ENCODE results near the gene ELFN2. TPM values are rescaled to one million over a fixed set of nuclear protein-coding genes. Genes with fewer than 3 reads are reported as not detected.
A peak's percentile ranks its signal among the peaks of the same experiment; 100 is the strongest.
"Not testable (repeated sequence)": the region's sequence is repeated elsewhere in the genome, so short reads cannot be mapped to it uniquely, and the experiment has no call there.

The ELFN2 gene
- polyA plus RNA-seq, 2 of the 4 experiments (the other 2 are of a cell fraction) = 0.94 to 8.1 TPM

- WGBS (ENCODE audit: missing lambda C conversion rate) = 7% methylated on average over 5 of the region's 7 CpGs
- peak; percentile 51 to 58; a peak in 4 of 6 replicates for ATAC-seq
- CTCF ChIA-PET = interaction anchor here (0.6 to 6.5 kb wide), 10 partner anchors 9 to 141 kb away, joined by 3 to 40 read pairs (median 5); no protein-coding TSS in a partner anchor
- no peak for FAIRE-seq
- Histone ChIP-seq H3K9me3 (peaks cover 3% of the 10 kb centered on the region; the same call in 1 of the 3 replicates), H3K27ac (peak overlapping the region; percentile 76 to 94), H3K4me3 (no peak overlapping the region), H3K4me1 (peaks cover 78% of the 10 kb centered on the region), H3K4me2 (peak overlapping the region; percentile 60)
- TF ChIP-seq MAX (IDR thresholded peaks at IDR 0.05) (peak; percentile 40), FOSB (CRISPR knock-in tag; IDR thresholded peaks at IDR 0.05) (no peak)
- DNase-seq (ENCODE audit: low read depth in 1 of 2, low spot score in 1 of 2) = no peak
- POLR2A ChIA-PET = no interaction called here
Observed at GRCh38 chr22:37331034-37331428, 96.2 kb downstream of the ELFN2 start.

- CTCF ChIA-PET = interaction anchor here (0.7 to 6.5 kb wide), 10 partner anchors 10 to 142 kb away, joined by 3 to 40 read pairs (median 5); no protein-coding TSS in a partner anchor
- TF ChIP-seq CTCF (IDR thresholded peaks at IDR 0.05) (peak; percentile 24; the same call in 2 of the 3 replicates), MYC (IDR thresholded peaks at IDR 0.05; ENCODE audit: borderline replicate concordance, low read length) (no peak)
- peak; percentile 62 to 77 for ATAC-seq
- 52% methylated on average over 4 of the region's 9 CpGs for WGBS (ENCODE audit: missing lambda C conversion rate)
- Histone ChIP-seq H3K4me2 (peak overlapping the region; percentile 60), H3K4me1 (peaks cover 71% of the 10 kb centered on the region), H3K9me3 (peaks cover 3% of the 10 kb centered on the region; the same call in 1 of the 3 replicates), H3K27ac (peak overlapping the region; percentile 76 to 94), H3K4me3 (no peak overlapping the region)
- no peak for FAIRE-seq
- POLR2A ChIA-PET = no interaction called here
- DNase-seq (ENCODE audit: low read depth in 1 of 2, low spot score in 1 of 2) = peak; percentile 79 to 87
Observed at GRCh38 chr22:37330200-37331033, 96.9 kb downstream of the ELFN2 start.

GRCh38 chr22:37329238-37330140 lies 97.8 kb downstream of the ELFN2 start:
- Histone ChIP-seq H3K4me3 (no peak overlapping the region), H3K9me3 (peaks cover 3% of the 10 kb centered on the region; the same call in 1 of the 3 replicates), H3K4me1 (peaks cover 68% of the 10 kb centered on the region), H3K27ac (peak overlapping the region; percentile 76 to 94), H3K4me2 (peak overlapping the region; percentile 60)
- 64% methylated on average over 12 of the region's 14 CpGs for WGBS (ENCODE audit: missing lambda C conversion rate)
- POLR2A ChIA-PET = no interaction called here
- CTCF ChIA-PET = interaction anchor here (1.0 to 6.5 kb wide), 5 partner anchors 12 to 129 kb away, joined by 5 to 40 read pairs (median 17); no protein-coding TSS in a partner anchor
- TF ChIP-seq ATOH8 (CRISPR knock-in tag; IDR thresholded peaks at IDR 0.05; ENCODE audit: low read depth) (no peak), NFE2L2 (conservative IDR thresholded peaks at IDR 0.05; ENCODE audit: low read length) (no peak), MYC (IDR thresholded peaks at IDR 0.05; ENCODE audit: borderline replicate concordance, low read length) (no peak), FOXS1 (CRISPR knock-in tag; IDR thresholded peaks at IDR 0.05) (no peak), ELK1 (IDR thresholded peaks at IDR 0.05; ENCODE audit: low read depth, low read length) (no peak), ESRRA (IDR thresholded peaks at IDR 0.05; ENCODE audit: borderline replicate concordance, low read length) (no peak), JUN (IDR thresholded peaks at IDR 0.05) (no peak), HDAC2 (IDR thresholded peaks at IDR 0.05) (no peak)
- FAIRE-seq (no peak), ATAC-seq (peak in 1 of 2 experiments; percentile 45; a peak in 3 of 6 replicates), DNase-seq (ENCODE audit: low read depth in 1 of 2, low spot score in 1 of 2) (peak in 1 of 2 experiments; percentile 34)

GRCh38 chr22:37328538-37329237 lies 98.6 kb downstream of the ELFN2 start:
- Histone ChIP-seq H3K27ac (peak overlapping the region; percentile 76 to 94), H3K4me2 (peak overlapping the region; percentile 60), H3K4me1 (peaks cover 76% of the 10 kb centered on the region)
- FAIRE-seq; POLR2A ChIA-PET; H3K9me3 ChIP-seq; DNase-seq (ENCODE audit: low read depth in 1 of 2, low spot score in 1 of 2); H3K4me3 ChIP-seq; ATAC-seq: not testable (repeated sequence)
- WGBS (ENCODE audit: missing lambda C conversion rate) = 25% methylated on average over 5 of the region's 6 CpGs
- CTCF ChIA-PET = interaction anchor here (0.7 to 5.9 kb wide), 5 partner anchors 11 to 1571 kb away, joined by 3 to 30 read pairs (median 5); no protein-coding TSS in a partner anchor

Measured in A549 (cell line).